ENCODE results near the gene ZBED4.

The ZBED4 gene

GRCh38 chr22:49885281-49885680 is 31.6 kb downstream of the ZBED4 start:
- H3K27me3 Mint-ChIP-seq (ENCODE audit: low read depth), result no peaks in the 10 kb centered on the region
- no peak for DNase-seq (ENCODE audit: low spot score)
- peaks cover 23% of the 10 kb centered on the region for H3K4me1 Mint-ChIP-seq (ENCODE audit: low read depth)
- no peak overlapping the region for H3K27ac Mint-ChIP-seq
- no peaks in the 10 kb centered on the region for H3K9me3 Mint-ChIP-seq
- H3K4me3 Mint-ChIP-seq, result no peak overlapping the region
- peaks cover 62% of the 10 kb centered on the region for H3K36me3 Mint-ChIP-seq (ENCODE audit: low read depth)

GRCh38 chr22:49885881-49886280 is 32.2 kb downstream of the ZBED4 start:
- Mint-ChIP-seq H3K27me3 (ENCODE audit: low read depth) (no peaks in the 10 kb centered on the region), H3K36me3 (ENCODE audit: low read depth) (peaks cover 62% of the 10 kb centered on the region), H3K27ac (no peak overlapping the region), H3K9me3 (no peaks in the 10 kb centered on the region), H3K4me3 (no peak overlapping the region), H3K4me1 (ENCODE audit: low read depth) (peaks cover 20% of the 10 kb centered on the region)
- DNase-seq (ENCODE audit: low spot score), result no peak

GRCh38 chr22:49886346-49887063 is 32.9 kb downstream of the ZBED4 start:
- Mint-ChIP-seq H3K4me3 (no peak overlapping the region), H3K27ac (no peak overlapping the region), H3K36me3 (ENCODE audit: low read depth) (peaks cover 68% of the 10 kb centered on the region), H3K9me3 (no peaks in the 10 kb centered on the region), H3K4me1 (ENCODE audit: low read depth) (peaks cover 16% of the 10 kb centered on the region), H3K27me3 (ENCODE audit: low read depth) (no peaks in the 10 kb centered on the region)
- no peak for DNase-seq (ENCODE audit: low spot score)

- no peaks in the 10 kb centered on the region for H3K27me3 Mint-ChIP-seq (ENCODE audit: low read depth)
These were observed 33.4 kb downstream of the ZBED4 start for GRCh38 chr22:49887064-49887451.

GRCh38 chr22:49887702-49888101 is 34.1 kb downstream of the ZBED4 start:
- no peaks in the 10 kb centered on the region for H3K27me3 Mint-ChIP-seq (ENCODE audit: low read depth)

More at GRCh38 chr22:49887064-49887451, 33.4 kb downstream of the ZBED4 start:
- peaks cover 10% of the 10 kb centered on the region for H3K4me1 Mint-ChIP-seq (ENCODE audit: low read depth)
- peaks cover 69% of the 10 kb centered on the region for H3K36me3 Mint-ChIP-seq (ENCODE audit: low read depth)
- H3K4me3 Mint-ChIP-seq, result no peak overlapping the region
- DNase-seq (ENCODE audit: low spot score), result no peak
- H3K27ac Mint-ChIP-seq, result no peak overlapping the region
- H3K9me3 Mint-ChIP-seq, result no peaks in the 10 kb centered on the region

GRCh38 chr22:49889071-49889470 is 35.4 kb downstream of the ZBED4 start:
- Mint-ChIP-seq H3K27me3 (ENCODE audit: low read depth) (no peaks in the 10 kb centered on the region), H3K27ac (no peak overlapping the region), H3K4me1 (ENCODE audit: low read depth) (no peaks in the 10 kb centered on the region), H3K36me3 (ENCODE audit: low read depth) (peaks cover 64% of the 10 kb centered on the region), H3K9me3 (no peaks in the 10 kb centered on the region), H3K4me3 (no peak overlapping the region)
- no peak for DNase-seq (ENCODE audit: low spot score)

More at GRCh38 chr22:49887702-49888101, 34.1 kb downstream of the ZBED4 start:
- H3K4me1 Mint-ChIP-seq (ENCODE audit: low read depth), result peaks cover 6% of the 10 kb centered on the region
- no peaks in the 10 kb centered on the region for H3K9me3 Mint-ChIP-seq
- no peak overlapping the region for H3K27ac Mint-ChIP-seq
- DNase-seq (ENCODE audit: low spot score), result no peak
- peaks cover 66% of the 10 kb centered on the region for H3K36me3 Mint-ChIP-seq (ENCODE audit: low read depth)
- H3K4me3 Mint-ChIP-seq, result no peak overlapping the region

- DNase-seq (ENCODE audit: low spot score), result no peak
- H3K36me3 Mint-ChIP-seq (ENCODE audit: low read depth), result peaks cover 53% of the 10 kb centered on the region
- no peak overlapping the region for H3K4me3 Mint-ChIP-seq
- H3K4me1 Mint-ChIP-seq (ENCODE audit: low read depth), result no peaks in the 10 kb centered on the region
- no peaks in the 10 kb centered on the region for H3K9me3 Mint-ChIP-seq
- no peak overlapping the region for H3K27ac Mint-ChIP-seq
- no peaks in the 10 kb centered on the region for H3K27me3 Mint-ChIP-seq (ENCODE audit: low read depth)
These were observed 38.7 kb downstream of the ZBED4 start for GRCh38 chr22:49892226-49892899.

- peaks cover 47% of the 10 kb centered on the region for H3K36me3 Mint-ChIP-seq (ENCODE audit: low read depth)
These were observed 39.4 kb downstream of the ZBED4 start for GRCh38 chr22:49893025-49893424.

GRCh38 chr22:49894322-49895054 is 40.8 kb downstream of the ZBED4 start:
- Mint-ChIP-seq H3K27ac (peak overlapping the region; percentile 16), H3K9me3 (no peaks in the 10 kb centered on the region), H3K36me3 (ENCODE audit: low read depth) (peaks cover 41% of the 10 kb centered on the region), H3K4me1 (ENCODE audit: low read depth) (no peaks in the 10 kb centered on the region), H3K4me3 (no peak overlapping the region), H3K27me3 (ENCODE audit: low read depth) (no peaks in the 10 kb centered on the region)
- no peak for DNase-seq (ENCODE audit: low spot score)

More at GRCh38 chr22:49893025-49893424, 39.4 kb downstream of the ZBED4 start:
- H3K9me3 Mint-ChIP-seq, result no peaks in the 10 kb centered on the region
- H3K27me3 Mint-ChIP-seq (ENCODE audit: low read depth), result no peaks in the 10 kb centered on the region
- no peaks in the 10 kb centered on the region for H3K4me1 Mint-ChIP-seq (ENCODE audit: low read depth)
- no peak overlapping the region for H3K4me3 Mint-ChIP-seq
- no peak for DNase-seq (ENCODE audit: low spot score)
- no peak overlapping the region for H3K27ac Mint-ChIP-seq

- Mint-ChIP-seq H3K36me3 (ENCODE audit: low read depth) (peaks cover 42% of the 10 kb centered on the region), H3K27me3 (ENCODE audit: low read depth) (no peaks in the 10 kb centered on the region), H3K9me3 (peaks cover 4% of the 10 kb centered on the region), H3K4me1 (ENCODE audit: low read depth) (peaks cover 4% of the 10 kb centered on the region), H3K27ac (no peak overlapping the region), H3K4me3 (no peak overlapping the region)
- no peak for DNase-seq (ENCODE audit: low spot score)
These were observed 42.6 kb downstream of the ZBED4 start for GRCh38 chr22:49896201-49896600.

GRCh38 chr22:49897015-49897684 is 43.5 kb downstream of the ZBED4 start:
- Mint-ChIP-seq H3K4me3 (no peak overlapping the region), H3K27me3 (ENCODE audit: low read depth) (no peaks in the 10 kb centered on the region), H3K27ac (no peak overlapping the region), H3K36me3 (ENCODE audit: low read depth) (peaks cover 46% of the 10 kb centered on the region), H3K4me1 (ENCODE audit: low read depth) (peaks cover 4% of the 10 kb centered on the region), H3K9me3 (peaks cover 8% of the 10 kb centered on the region)
- no peak for DNase-seq (ENCODE audit: low spot score)

- Mint-ChIP-seq H3K4me1 (ENCODE audit: low read depth) (peaks cover 4% of the 10 kb centered on the region), H3K27ac (no peak overlapping the region), H3K9me3 (peaks cover 8% of the 10 kb centered on the region), H3K4me3 (no peak overlapping the region), H3K27me3 (ENCODE audit: low read depth) (no peaks in the 10 kb centered on the region), H3K36me3 (ENCODE audit: low read depth) (peaks cover 52% of the 10 kb centered on the region)
- DNase-seq (ENCODE audit: low spot score), result no peak
These were observed 45.9 kb downstream of the ZBED4 start for GRCh38 chr22:49899530-49899929.

GRCh38 chr22:49900441-49901230 is 47.0 kb downstream of the ZBED4 start:
- Mint-ChIP-seq H3K4me3 (no peak overlapping the region), H3K27ac (no peak overlapping the region), H3K36me3 (ENCODE audit: low read depth) (peaks cover 52% of the 10 kb centered on the region), H3K27me3 (ENCODE audit: low read depth) (no peaks in the 10 kb centered on the region), H3K9me3 (peaks cover 8% of the 10 kb centered on the region), H3K4me1 (ENCODE audit: low read depth) (peaks cover 4% of the 10 kb centered on the region)
- no peak for DNase-seq (ENCODE audit: low spot score)
